Activated CD4-positive, alpha-beta T cell treated with anti-CD3 and anti-CD28 coated beads for 48 hours (primary cell): ENCODE results near the gene EML4.
"Not testable (repeated sequence)": the region's sequence is repeated elsewhere in the genome, so short reads cannot be mapped to it uniquely, and the experiment has no call there.

Experiments
- DNase-seq: peaks from one replicate; pipeline ENCODE4 v3.0.0-alpha.2; 2020

EML4 gene

DNA sequence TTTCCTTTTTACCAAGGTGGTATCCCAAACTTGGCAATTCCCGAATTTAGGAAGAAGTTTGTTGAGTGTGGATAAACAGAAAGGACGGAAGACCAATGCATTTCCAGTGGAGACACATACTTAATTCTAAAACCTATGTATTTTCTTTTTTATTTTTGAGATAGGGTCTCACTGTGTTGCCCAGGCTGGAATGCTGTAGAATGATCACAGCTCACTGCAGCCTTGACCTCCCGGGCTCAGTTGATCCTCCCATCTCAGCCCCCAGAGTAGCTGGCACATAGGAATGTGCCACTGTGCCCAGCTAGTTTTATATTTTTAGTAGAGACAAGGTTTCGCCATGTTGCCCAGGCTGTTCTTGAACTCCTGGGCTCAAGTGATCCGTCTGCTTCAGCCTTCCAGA, 101.6 kb downstream of the EML4 start:
- DNase-seq, result no peak

DNA sequence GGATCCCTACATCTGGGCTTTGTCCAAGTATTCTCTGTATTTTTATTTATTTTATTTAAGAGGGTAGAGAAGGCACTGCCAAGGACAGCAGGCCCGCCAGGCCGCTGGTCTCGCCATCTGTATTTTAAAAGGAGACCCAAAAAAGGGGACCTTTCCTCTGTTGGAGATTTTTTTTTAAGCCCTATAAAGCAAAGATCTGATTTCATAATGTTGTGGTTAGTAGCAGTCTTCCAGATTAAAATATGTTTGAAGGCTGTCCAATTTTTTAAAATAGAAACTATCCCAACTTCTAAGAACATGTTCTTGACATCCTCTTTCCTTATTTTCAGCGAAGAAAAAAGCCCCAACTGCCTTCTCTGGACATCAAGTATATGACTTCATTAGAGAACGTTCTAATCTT, 102.1 kb downstream of the EML4 start:
- DNase-seq, result not testable (repeated sequence)

DNA sequence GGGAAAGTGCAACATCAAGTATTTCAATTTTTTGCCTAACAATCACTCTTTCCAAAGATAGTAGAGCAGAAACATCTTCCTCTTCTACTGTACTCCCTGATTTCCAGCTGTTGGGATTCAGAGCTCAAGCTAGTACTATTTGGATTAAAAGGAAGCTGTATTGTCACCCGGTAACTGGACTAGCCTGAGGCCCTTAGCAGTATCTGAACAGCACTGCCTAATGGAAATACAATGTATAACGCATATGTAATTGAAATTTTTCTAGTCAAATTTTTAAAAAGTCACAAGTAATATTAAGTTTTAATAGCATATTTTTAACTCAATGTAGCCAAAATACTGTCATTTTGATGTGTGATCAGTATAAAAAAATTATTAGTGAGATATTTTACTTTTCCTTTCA, 105.7 kb downstream of the EML4 start:
- DNase-seq, result no peak

DNA sequence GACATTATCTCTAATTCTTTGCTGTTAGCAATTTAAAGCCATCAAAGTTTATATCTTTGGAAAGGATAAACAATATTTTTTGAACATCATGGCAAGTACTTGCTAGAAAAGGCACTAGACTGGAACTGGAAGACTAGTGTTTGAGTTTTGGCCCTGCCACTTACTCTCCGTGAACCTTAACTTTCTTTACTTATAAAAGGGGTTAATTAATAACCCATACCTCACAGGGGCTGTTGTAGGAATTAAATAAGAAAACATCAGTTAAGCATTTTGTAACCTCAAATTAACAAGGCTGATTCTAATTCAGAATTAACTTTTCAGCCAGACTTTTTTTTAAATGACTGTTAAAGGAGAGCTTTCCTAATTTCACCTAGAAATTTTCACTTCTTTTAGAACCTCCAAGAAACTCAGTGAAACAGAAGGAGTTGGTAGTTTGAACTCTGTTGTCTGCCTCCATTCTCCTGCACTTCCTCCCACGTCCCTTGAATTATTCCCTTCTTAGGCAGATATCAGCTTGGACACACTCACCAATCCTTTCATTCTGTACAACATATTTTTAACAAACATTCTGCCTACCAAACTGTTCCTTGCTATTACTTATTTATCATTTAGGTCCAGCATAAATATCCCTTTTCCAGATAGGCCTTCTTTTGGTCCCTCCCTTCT, 112.4 kb downstream of the EML4 start:
- no peak for DNase-seq

DNA sequence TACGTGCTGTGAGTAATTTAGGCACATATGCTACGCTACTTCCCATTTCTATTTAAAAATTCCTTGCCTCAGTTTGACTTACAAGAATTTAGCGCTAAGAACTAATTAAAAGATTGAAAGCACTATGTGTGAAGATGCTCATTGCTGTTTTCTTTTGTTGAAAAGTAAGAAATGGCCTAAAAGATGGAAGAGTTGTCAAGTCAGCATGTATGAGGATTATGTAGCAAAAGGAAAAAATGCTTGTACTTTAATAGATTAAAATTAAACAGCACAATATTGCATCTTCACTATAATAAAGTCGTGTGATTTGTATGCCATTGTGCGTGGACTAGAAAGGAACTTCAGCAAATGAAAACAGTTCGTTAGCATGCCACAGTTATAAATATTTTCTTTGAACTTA, 114.9 kb downstream of the EML4 start:
- DNase-seq, result no peak

DNA sequence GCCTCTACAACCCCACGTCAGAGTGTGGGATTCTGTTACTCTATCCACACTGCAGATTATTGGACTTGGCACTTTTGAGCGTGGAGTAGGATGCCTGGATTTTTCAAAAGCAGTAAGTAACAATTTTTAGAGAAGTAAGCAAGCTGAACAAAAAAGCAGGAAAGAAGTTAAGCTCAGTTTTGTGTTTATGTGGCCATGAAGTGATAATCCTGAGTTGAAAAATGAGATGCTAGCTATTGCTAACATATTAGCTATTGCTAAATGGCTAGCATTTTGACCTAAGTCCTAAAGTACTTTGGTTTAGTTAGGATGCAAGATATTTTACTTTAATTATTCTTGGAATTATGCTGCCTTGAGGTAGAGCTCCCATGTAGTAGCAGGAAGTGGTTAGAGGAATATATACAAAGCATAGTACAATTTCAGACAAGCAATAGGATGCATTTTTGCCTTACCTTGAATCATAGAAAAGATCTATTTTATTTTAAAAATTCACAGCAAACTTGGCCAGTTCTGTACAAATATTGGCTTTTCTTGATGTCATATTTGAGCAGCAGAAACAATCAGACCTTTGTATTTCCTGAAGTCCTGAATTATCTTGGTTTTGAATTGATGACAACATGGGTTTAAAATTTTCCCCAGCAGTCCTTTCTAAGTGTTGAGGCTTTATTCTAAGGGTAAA, 117.3 kb downstream of the EML4 start:
- DNase-seq, result no peak

DNA sequence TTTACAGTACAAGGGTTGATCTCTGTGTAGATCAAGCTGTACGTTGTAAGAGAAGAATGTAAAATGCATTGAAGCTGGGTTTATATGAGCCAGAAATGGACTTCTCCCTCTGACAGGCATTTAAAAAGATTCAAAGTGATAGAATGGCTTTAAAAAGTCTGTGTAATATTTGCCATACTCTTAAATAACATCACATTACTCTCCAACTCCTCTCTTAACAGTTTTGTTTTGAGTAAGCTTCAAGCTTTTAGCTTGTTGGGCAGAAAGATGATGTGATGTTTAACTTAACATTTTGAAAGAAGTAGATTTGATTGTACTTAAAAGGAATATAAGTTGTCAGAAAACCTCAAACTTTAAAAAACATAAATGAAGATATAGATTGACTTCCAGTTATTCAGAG, 119.7 kb downstream of the EML4 start:
- DNase-seq, result no peak

DNA sequence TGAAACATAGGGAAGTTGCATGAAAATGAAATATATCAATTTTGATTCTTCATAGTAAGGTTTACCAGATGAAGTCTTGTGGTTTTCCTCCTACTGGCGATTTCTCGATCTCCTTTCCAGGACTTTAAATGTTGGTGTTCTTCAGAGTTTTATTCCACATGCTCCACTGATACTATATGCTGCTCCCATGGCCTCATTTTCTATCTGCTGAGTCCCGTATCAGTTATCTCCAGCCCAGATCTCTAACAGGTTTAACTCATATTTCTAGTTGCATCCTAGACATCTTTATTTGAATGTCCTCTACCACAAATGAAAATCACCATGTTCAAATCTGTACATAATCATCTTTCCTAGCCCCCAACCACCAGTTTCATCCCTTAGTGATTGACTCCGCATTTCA, 120.1 kb downstream of the EML4 start:
- DNase-seq, result no peak

DNA sequence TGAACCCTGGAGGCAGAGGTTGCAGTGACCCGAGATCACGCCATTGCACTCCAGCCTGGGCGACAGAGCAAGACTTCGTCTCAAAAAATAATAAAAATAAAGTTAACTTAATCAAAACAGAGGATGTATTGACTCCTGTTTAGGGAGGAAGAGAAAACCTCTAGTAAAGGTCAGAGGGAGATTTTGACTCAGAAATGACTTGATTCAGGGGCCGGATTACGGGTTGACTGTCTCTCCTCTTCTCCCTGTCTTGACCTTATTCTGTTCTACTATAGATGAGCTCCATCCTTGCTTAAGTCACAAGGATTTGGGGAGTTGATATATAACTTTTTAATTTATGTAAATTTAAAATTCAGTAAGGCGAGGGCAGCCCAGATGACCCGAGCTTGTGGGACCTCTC, 120.9 kb downstream of the EML4 start:
- DNase-seq, result no peak

DNA sequence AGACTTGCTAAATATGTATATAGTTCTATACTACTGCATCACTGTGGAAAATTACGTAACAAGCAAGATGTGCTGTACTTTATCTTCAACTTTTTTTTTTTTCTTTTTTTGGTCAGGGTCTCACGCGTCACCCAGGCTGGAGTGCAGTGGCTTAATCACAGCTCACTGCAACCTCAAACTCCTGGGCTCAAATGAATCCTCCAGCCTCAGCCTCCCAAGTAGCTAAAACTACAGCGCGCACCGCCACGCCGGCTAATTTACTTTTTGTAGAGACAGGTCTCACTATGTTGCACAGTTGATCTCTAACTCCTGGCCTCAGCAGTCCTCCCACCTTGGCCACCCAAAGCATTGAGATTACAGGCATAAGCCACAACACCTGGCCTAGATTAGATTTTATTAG, 123.9 kb downstream of the EML4 start:
- no peak for DNase-seq

DNA sequence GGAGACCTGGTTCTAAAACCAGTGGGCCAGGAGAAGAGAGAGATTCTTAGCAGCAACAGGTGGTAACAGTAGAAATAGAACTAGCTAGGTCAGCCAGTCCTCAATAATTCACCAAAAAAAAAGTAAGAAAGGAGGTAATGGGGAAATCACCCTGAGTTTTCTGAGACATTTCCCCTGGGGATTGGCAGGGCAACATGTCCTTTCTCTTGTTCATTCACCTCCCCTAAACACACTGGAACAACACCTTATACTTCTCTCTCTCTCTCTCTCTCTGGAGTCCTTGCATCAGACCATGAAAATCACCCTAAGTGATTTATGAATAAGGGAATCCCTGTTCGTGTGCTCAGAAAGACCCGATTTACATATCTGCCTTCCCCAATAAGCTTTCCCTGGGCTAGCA, 127.1 kb downstream of the EML4 start:
- DNase-seq, result no peak

DNA sequence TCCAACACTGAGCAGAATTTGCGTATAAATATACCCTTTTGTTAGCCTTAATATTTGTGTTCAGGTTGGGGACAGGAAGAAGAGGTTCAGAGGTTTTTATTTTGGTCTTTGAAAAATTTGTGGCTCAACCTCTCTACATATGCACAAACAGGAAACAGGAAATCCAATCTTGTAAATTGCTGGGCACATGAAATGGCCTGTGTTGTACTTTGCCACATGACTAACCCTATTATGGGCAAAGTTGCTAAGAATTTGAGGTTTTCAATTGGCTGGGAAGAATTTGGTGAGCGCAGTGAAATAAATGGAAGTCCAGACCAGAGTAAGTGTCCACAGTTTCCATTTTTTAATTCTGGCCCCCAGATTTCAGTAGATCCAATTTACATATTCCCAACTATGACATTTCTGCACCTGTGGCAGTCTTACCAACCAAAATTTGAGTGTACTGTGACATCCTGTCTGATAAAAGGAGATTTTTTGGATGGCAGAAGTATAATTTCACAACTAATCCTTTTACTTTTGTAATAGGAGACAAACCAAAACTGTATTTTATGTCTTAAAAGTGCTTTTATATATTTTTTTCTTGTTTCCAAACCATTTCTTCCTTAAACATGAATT, 128.3 kb downstream of the EML4 start:
- no peak for DNase-seq

DNA sequence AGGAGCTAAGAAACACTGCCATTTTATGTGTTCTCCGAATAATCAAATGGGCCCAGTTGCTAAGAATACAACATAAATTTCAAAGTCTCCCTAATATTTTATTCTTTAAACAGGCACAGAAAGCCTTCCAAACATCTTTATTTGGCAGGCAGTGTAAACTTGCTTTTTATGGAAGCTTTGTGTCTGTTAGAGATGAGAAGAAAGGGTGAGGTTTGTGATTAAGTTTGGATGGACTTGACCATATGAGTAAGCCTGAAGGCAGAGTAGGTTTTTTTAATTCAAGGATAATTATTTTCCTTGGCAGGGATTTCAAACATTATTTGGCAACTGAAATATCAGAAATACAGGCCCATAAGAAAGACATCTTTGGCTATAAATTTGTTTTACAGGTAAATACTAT, 129.0 kb downstream of the EML4 start:
- DNase-seq, result no peak

DNA sequence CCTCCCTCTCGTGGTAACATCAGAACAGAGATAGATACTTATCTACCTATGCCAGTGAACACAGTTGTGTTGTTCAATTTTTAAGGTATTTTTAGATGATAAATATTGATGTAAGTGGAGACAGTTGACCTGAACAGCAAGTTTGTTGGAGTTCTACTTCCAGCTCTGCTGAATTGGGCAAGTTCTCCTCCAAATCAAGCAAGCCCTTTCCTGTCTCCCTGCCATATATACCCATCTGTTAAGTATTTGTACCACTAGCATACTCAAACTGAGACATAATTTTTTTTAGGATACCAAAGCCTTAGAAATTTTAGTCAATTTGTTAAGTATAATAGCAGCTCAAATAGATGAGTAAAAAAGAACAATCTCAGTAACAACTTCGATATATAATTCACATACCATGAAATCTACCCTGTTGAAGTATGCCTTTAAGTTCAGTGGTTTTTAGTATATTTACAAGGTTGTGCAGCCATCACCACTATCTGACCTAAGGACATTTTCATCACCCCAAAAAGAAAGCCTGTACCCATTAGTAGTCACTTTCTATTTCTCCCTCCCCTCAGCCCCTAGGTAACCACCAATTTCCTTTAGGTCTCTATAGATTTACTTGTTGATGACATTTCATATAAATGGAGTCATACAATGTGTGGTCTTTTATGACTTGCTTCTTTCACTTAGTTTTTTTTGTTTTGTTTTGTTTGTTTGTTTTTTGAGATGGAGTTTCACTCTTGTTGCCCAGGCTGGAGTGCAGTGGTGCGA, 130.0 kb downstream of the EML4 start:
- DNase-seq, result no peak

DNA sequence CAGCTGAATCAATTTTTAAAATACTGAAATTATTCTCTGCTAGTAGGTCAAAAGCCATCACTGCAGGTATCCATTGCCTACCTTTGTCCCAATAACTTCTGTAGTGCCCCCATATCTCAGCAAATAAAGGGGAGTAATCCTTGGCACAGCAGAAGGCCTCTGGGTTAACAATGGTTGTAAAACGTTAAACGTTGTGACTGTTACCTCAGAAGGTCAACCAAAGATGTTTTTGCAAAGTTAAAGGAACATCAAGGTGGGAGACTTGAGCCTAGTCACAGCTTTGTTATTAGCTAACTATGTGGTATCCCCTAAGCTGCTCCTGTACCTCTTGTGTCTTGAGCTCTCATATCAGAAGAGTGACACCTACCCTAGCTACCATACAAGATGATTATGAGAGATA, 131.4 kb downstream of the EML4 start:
- no peak for DNase-seq

DNA sequence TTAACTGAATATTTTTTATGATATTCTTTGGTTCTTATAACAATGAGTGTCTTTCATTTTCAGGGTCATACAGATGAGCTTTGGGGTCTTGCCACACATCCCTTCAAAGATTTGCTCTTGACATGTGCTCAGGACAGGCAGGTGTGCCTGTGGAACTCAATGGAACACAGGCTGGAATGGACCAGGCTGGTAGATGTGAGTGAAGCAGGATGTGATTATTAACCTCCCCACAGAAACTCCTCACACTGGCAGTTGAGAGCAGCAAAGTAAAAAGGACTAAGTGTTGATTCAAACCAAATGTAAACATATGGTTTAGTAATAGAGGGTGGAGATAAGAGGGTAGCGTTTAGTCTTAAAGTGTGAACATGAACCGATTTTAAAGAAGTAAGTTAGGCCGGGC, 134.1 kb downstream of the EML4 start:
- DNase-seq, result no peak

DNA sequence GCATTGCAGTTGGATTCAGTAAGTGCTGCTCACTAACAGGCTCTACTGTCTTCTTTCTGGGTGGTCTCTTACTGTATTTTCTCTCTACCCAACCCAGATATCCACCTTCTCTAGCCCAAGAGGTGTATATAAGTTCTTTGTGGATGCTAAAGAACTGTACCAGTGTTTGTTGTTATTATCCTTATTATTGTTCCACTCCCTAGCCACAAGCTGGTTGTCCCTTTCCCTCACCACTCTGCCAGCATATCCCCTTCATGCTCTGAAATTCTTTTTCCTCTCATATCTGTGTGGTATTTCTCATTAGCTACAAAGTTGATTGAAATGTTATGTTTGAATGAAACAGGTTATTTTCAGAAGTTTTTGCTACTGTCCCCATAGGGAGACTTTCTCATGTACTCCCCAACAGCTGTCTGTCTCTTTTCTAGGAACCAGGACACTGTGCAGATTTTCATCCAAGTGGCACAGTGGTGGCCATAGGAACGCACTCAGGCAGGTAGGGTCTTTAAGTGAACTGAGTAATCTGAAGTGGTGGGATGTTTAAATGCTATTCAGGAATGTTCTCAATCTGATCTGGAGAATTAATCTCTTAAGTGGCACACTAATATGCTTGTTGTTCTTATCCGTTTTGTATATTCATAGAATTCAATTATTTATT, 135.0 kb downstream of the EML4 start:
- DNase-seq, result no peak

DNA sequence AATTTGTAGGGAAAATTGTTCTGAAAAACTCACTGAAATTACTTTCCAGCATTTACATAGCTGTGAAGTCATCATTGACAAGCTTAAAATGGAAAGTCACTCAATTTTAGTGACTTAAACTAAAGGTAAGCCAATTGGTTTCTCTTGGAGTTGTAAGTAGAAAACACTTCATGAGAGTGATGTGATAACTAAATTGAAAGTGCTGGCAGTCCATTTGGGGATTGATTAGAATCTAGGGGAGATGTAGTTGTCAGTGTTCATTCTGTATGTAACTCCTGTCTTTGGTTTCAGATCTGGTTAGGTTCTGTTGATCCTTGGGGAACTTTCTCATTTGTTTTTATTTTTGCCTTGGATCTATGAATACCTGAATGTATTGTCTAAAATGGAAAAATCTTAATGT, 138.0 kb downstream of the EML4 start:
- no peak for DNase-seq

DNA sequence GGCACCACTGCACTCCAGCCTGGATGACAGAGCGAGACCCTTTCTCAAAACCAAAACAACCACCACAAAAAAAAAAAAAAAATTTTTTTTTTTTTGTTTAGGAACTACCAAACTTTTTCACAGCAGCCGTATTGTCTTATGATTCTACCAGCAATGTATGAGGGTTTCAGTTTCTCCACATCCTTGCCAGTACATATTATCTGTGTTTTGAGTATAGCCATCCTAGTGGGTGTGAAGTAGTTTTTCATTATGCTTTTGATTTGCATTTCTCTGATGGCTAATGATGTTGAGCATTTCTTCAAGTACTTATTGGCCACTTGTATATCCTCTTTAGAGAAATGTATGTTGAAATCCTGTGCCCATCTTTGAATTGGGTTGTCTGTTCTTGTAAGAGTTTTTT, 140.2 kb downstream of the EML4 start:
- no peak for DNase-seq

DNA sequence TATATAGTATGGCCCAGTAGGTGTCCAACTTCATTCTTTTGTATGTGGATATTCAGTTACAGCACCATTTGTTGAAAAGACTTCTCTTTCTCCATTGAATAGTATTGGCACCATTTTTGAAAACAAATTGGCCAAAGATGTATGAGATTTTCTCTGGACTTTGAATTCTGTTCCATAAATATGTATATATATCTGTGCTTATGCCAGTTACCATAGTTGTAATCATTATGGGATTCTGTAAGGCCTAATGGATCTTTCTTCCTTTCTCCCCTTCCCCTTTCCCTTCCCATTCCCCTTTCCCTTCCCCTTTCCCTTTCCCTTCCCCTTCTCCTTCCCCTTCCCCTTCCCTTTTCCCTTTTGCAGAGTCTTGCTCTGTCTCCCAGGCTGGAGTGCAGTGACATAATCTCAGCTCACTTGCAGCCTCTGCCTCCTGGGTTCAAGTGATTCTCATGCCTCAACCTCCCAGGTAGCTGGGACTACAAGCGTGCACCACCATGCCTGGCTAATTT, 140.9 kb downstream of the EML4 start:
- no peak for DNase-seq

DNA sequence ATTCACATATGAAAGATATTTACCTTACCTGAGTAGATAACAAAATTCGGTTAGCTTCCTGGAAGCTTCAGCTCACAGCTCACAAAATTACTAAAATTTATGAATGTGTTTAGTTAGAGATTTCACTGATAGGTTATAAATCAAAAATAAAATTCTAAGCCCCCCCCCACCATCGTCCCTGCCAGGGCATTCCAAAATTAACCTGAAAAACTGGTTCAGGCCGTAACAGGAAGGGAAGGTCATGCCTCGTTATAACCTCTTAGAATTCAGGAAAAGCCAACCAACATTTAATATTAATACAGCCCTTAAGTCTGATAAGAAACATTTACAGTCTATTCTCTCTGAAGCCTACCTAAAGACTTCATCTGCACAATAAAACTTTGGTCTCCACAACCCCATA, 143.0 kb downstream of the EML4 start:
- no peak for DNase-seq

DNA sequence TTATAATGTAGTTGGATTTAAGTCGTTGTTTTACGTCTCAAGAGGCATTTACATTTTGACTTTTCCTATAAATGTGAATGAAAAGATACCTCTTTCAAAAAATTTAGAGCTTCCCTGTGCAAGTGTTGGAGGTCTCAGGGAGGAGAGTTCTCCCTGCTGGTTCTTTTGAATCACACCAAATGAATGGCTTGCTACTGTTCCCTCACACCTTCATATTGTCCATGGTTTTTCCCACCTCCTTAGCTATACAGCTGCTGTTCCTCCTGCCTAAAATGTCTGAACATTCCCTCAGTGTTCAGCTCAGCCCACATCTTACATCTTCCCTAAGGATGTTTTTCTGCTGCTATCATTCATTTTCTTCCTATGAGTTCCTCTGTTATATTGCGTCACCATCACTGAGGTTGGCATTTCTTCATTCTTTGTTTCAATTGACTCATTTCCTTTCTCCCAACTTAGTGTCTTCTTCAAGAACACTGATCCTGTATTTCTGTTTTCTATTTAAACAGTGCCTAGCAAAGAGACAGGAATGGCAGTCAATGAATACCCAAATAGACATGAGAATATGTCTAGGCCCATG, 145.8 kb downstream of the EML4 start:
- DNase-seq, result no peak
